Stimulated activated CD4-positive, alpha-beta T cell treated with anti-CD3 and anti-CD28 coated beads, Interleukin-15, amount 100 ng/mL, for 1 hour (primary cell): ENCODE measurements around the gene KLHL35.

Experiments used
- DNase-seq, 2 donors: peaks; one replicate each; pipeline ENCODE4 v3.0.0-alpha.2; 2020; ENCODE audit warnings: low read depth in 1 of 2, low spot score in 1 of 2

KLHL35 gene, protein sequence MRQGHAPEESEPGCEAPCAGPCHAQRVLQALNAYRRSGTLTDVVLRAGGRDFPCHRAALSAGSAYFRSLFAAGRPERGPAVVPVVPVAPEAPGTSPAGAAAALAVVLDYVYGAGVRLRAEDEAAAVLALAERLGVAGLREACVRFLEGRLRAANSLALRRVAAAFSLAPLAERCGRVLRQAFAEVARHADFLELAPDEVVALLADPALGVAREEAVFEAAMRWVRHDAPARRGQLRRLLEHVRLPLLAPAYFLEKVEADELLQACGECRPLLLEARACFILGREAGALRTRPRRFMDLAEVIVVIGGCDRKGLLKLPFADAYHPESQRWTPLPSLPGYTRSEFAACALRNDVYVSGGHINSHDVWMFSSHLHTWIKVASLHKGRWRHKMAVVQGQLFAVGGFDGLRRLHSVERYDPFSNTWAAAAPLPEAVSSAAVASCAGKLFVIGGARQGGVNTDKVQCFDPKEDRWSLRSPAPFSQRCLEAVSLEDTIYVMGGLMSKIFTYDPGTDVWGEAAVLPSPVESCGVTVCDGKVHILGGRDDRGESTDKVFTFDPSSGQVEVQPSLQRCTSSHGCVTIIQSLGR

DNA sequence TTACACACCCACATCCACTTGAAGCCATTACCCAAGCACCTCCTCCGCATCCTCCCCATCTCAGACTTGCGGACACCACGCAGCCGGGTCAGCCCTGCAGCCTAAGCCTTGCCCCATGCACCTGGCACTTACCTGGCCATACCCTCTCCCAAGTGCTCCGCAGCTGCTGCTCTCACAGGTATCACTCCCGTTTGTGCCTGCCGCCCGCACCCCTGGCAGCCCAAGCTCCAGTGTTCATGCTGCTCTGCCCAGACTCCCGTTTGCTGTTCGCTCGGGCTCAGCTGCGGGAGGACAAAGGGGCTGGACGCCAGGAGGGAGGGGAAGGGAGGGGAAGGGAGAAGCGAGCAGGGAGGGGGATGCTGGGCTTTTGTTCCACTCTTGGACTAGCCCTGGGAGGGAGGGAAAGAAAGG is at the start of gene KLHL35:
Gene KLHL35, minus strand, starts transcription at position 293 of the 411 bp plus-strand sequence. CDS start 2,574 bp downstream, outside the sequence.
- no peak for DNase-seq

DNA sequence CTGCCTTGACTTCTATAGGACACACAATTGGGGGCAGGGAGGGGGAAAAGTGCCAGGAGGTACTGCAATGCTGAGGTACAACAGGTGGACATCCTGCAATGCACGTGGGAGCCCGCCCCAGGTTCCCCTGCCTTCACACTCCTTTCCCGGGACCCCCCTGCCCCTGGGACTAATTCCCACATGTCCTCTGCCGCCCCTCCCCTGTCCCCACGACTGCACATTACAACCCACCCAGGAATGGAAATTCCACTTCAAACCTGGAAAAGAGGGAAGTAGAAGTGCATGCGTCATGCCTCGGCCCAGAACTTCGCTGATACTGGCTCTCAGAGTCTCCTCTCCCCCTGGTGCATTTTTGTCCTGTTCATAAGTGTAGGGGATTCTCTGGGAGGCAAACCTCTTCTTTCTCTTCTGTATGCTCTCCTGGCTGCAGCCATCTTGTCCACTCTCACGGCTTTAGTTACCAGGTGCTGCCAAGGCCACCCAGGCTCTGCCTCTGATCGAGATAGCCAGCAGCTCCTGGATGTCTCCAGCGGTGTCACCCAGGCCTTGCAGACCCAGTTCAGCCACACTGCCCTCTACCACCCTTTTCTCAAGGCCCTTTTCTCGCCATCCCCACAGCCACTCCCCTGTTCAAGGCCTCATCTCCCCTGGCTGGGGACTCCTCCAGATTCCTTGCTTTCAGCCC is 49.1 kb upstream of the KLHL35 start:
- DNase-seq: no peak

DNA sequence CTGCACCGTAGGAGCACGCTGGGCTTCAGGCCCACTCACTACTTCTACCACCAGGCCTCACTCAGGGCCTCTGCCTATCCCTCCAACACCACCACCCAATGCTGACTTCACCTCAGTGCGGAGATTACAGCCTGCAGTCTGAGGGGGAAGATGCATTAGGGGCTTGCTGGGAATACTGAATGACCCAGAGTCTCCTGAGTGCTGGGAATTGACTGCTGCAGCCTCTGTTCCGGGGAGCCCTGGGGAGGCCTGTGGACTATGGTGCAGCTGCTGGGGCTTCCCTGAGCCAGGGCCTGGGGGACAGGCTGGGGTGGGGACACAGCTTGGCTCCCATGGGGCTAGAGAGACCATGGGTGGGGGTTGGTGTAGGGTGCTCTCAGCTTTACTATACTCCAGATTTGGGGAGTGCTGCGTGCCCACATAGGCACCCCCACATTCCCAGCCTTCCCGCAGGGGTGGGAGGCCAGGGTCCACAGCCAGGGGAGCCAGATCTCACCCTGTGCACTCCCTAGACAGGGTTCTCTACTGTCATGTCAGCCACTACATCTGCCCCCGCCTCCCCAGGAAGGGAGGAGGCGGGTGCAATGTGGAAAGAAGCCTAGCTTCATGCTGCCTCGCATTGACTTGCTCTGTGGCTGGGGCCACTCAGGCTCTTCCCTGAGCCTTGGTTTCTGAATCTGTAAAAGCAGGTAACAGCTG is 48.4 kb upstream of the KLHL35 start:
- DNase-seq: no peak

DNA sequence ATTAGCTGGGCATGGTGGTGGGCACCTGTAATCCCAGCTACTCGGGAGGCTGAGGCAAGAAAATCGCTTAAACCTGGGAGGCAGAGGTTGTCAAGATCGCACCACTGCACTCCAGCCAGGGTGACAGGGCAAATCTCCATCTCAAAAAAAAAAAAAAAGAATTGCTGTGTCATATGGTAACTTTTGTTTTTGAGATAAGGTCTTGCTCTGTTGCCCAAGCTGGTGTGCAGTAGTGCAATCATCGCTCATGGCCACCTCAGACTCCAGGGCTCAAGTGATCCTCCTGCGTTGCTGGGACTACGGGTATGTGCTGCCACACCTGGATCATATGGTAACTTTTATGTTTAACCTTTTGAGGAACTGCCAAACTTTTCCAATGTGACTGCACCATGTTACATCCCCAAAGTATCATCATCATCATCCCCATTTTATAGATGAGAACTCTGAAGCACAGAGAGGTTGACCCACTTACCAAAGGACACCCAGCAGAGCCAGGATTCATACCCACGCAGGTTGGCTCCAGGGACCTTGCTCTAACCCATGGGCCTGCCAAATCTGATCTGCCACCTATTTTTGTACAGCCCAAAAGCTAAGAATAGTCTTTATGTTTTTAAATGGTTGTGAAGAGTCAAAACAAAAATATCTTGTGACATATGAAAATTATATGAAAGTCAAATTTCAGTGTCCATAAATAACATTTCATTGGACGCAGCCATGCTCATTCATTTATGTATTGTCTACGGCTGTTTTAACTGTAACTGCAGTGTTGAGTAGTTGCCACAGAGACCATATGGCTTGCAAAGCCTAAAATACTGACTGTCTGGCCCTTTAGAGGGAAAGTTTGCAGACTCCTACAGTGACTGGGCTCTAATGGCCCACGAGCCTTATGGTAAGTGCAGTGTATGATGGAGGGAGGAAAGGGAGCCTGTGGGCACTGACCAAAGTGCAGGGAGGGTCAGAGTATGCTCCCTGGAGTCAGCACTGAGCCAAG is 47.5 kb upstream of the KLHL35 start:
- no peak for DNase-seq

DNA sequence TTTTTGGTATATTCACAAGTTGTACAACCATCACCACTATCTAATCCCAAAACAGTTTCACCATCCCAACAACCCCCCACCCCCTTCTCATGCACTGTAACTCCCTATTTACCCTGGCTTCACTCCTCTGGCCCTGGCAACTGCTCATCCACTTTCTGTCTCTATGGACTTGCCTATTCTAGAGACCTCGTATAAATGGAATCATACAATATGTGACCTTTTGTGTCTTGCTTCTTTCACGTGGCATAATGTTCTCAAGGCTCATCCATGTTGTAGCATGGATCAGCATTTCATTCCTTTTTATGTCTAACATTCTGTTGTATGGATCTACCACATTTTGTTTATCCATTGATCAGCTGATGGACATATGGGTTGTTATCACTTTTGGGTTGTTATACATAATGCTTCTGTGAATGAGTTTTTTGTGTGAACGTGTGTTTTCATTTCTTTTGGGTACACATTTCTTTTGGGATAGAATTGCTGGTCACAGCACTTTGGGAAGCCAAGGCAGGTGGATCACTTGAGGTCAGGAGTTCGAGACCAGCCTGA is 46.7 kb upstream of the KLHL35 start:
- DNase-seq: no peak

DNA sequence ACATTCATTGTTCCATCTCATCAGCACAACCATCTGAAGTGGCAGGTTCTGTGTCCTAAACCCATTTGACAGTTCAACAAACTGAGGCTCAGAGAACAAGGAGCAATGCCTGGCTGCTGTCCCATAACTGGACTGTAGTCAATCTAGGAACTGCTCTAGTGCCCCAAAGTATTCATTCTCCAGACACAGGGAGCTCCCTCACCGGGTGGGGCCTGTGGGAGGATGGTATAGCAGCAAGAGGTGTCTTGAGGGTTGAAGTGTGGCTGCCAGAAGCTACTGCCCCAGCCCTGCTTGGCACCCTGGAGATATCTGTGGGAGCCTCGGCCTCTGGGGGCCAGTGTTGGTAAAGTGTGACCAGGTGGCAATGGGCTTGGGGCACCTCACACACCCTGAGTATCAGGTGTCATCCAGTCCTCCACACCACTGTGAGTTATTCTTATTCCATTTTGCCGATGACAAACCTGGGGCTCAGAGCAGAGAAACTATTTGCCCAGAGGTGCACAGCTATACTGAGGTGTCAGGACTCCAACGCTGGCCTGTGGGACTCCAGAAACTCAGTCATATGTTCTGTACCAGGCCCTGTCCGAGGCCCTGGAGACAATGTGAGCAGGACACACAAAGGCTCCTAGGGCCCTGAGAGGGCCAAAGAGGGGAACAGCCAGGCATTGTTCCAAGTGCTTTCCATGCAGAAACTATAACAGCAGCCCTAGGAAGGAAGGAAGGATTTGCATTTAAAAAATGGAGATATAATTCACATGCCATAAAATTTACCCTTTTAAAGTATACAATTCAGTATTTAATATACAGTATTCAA is 46.0 kb upstream of the KLHL35 start:
- no peak for DNase-seq

DNA sequence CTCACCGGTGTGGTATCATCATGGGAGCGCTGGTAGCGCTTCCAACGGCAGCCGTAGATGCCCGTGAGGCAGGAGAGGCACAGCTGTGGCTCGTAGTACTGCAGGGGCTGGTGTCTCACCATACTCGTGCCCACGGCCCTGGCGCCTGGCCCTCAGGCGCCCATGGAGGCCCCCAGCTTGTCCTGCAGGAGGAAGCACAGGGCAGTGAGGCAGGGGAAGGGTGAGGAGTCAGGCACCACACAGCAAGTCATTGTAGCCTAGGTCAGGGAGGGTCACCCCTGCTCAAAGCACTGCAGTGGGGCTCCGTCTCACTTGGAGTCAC is 44.6 kb upstream of the KLHL35 start:
- no peak for DNase-seq

DNA sequence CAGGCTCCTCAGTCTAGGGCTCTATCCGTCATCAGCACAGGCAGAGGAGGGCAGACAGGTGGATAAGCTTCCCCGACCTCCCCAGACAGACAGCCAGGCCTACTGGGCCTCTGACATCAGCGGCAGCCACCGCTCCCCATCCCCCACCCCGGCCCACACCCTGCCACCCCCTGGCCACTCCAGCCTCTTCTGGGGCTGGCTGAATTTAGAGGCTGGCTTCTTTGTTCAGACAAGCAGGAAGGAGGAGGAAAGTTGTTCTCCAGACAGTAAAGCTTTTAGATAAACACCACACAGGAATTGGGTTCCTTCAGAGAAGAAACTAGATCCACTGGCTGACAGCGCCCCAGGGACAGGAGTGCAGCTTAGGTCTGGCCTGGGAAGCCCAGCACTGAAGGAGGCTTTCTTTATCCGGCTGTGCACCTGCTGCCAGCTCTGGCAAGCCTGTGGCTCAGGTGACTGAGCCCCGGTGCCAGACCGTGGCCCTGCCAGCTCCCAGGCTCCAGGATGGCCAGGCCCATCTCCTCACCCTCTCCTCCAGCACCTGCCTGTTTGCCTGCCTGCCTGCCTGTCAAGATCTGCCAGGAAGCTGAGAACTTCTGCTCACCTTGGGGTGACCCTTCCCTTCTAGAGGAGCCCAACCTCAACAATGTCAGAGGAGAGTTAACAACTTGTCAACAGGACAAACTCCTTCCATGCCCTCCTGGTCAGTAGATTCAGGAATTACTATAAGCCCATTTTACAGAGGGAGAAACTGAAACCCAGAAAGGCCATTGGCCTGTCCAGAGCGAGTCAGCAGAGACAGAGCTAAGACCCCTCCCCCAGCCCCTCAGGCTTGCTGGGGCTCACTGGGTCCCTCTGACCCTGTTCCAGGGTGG is 44.0 kb upstream of the KLHL35 start:
- no peak for DNase-seq

DNA sequence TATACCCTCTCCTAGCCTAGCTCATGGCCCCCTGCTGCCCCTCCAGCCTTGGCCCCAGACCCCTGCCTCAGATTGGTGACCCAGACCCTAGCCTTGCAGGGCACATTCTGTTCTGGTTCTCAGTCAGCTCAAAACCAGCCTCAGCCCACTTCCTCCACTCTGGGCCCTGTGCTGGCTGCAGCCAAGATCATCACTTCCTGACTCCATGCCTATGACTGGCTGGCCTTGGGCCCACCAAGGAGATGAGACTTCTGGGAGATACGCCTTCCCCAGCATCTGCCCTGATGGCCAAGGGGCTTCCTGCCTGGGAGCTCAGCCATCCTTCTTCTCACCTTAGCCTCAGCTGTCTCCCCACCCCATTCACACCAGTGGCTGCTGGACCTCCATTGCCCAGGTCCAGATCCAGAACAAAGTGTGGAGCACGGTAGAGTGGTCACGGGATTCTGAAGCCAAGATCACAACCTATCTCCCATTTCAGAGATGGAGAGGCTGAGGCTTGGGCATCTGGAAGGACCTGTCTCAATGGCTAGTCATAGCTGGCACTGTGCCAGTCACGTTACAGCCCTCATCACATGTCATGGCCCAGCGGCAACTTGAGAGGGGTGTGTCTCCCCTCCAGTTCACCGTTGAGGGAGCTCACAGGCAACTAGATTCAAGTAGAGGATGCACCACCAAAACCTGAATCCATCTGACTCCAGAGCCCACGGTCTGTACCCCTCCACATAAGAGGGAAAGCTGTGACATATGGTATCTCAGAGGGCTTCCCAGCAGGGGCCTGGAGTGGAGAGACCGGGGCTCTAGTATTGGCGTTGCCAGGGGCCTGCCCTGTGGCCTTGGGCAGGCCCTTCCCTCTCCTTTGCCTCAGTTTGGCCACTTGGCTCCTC is 43.0 kb upstream of the KLHL35 start:
- no peak for DNase-seq

DNA sequence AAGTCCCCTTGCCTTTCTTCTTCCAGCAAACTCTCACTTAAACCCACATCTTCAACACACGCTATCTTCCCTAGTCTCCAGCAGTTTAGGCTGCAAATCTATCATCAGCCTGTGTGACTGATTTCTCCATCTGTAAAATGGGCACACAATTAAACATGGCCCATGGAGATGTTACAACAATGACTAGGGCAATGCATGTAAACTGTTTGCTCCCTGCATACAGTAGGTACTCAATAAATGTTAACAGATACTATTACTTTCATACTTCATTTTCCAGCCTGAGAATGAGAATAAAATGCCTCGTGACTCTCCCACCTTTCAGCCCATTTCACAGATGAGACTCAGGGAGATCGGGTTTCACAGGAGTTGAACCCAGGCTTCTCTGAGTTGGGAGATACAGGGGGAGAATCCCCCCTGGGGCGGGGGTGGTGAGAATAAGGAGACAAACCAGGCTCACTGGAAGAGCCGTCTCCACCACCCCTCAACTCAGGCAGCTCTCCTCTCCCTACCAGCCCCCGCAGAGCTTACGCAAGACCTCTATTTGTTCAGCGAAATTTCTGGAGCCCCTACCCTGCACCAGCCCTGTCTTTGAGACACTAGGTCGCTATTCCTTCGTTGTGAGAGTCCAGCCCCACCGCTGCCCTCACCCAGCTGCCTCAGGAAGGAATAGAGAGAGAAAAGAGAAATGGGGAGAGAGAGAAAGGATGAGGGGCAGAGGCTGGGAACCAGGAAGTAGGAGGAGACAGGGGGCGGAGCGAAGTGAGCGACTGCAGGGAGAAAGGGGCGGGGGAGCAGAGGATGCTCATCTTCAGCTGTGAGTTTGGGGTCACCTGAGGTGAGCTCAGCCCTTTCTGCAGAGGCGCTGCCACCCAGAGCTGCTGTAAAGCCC is 42.1 kb upstream of the KLHL35 start:
- peak in 1 of 2 donors; percentile 25 for DNase-seq

DNA sequence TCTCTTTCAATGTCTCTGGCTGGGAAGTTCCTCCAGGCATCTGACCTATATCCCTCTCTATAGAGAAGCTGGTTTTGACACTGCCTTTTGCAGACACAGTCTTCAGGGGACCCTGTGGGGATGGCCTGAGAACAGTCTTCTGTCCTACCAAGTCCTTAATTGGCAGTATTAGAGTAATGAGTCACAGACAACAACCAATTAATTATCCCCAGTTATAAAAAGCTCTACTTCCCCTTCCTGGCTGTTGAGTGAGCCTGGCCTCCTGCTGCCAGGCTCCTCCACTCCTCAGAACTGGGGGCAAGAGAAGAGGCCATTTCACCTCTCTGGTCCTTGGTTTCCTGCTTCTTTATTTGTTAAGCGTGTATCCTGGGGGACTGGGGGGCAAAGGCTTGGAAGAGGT is 41.2 kb upstream of the KLHL35 start:
- DNase-seq: no peak

DNA sequence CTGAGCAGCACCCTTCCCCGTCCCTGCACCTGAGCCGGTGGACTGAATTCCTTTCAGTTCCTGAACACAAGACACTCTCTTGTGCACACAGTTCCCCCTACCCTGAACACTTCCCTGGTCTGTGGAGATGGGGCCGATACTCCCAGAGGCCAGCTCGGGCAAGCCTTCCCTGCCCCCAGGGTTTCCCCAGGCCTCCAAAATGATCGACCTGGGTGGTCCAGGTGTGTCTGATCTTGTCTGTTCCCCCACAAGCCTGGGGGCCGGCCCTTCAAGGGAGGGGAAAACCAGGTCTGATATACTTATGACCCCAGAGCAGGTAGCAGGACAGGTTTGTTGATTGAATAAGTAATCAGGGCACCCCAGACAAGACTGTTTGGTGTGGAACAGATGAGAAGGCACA is 40.7 kb upstream of the KLHL35 start:
- no peak for DNase-seq

DNA sequence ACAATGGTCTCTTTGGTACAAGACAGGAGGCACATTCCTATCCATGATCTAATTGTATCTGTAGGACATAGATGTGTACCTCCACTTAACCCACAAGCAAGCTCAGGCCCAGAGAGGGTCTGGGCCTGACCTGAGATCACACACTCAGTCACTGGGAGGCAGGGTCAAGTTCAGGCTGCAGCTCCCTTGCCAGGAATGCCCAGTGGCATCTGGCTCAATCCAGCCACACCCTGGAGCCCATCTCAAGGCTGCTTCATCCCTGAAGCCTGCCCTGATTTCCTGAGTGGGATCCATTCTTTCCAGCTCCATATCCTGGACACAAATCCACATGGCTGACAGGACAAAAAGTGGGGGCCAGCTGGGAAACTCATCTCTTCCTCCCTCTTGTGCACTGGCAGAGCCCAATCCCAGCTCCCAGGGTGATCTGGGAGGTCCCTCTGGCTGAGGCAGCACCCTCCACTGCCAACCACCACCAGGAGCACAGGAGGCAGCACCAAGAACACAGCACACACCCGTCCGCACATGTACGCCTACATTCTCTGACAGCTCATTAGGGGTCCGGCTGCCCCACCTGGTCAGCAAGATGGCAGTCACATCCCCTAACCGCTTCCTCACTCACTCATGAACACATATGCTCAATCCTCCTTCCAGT is 39.2 kb upstream of the KLHL35 start:
- no peak for DNase-seq

DNA sequence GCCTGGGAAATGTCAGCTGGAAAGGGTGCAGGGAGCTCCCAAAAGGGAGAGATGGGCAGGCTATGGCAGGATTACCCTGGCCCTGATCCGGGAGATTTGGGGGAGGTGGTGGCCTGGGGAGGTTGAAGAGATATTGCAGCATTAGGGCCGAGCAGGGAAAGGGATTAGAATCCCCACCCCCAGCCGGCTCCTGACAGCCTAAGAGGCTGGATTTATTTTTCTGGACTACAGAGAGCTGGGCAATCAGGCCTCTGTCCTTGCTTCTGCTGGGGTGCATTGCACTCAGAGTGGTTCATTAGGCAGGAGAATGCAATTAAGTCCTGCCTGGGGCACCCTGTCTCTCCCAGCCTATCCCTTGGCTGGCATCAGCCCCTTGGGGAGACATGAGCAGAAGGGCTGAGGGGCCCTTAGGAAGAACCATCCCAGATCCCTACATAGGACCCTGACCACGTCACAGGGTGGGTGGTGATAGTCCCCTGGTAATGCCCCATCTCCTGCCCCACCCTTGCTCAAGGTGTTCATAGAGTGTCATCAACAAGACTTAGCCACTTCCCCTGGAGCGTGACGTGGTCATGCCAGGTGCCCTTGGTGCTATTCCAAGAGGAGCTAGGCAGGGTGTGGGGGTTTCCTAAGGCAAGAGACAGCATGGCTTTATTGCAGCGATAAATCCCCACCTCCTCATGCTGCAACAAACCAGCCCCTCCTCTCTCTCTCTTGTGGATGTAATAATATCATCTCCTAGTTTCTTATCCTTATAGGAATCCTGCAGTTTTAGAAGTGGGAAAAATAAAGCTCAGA is 38.4 kb upstream of the KLHL35 start:
- no peak for DNase-seq

DNA sequence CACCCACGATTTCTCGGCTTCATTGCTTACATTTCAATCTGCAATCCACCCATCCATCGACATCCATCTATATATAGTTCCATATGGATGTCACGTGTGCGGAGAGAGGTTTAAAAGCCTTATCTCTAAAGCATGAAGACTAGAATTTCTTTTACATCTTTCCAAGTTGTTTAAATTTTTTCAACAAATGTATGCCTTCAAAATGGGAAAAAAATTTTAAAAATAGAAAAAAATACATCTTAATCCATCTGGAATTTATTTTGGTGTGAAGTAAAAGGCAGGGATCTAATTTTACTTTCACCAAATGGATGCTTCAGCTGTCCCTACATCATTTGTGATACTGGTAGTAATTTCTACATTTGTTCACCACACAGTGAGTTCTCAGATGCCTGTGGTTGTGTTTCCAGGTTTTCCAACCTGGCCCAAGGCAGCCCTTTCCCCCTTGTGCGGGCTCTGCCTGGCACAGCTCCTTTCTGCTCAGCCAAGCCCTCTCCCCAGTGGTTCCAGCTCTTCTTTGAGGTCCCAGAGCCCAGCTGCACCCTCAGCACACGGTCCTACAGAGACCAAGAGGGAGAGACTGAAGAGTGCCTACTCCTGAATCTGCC is 37.6 kb upstream of the KLHL35 start:
- no peak for DNase-seq
